NOMO-1 (cell line): ENCODE results near the gene SYNGR3.
"Not testable (repeated sequence)": the region's sequence is repeated elsewhere in the genome, so short reads cannot be mapped to it uniquely, and the experiment has no call there.

Source experiments
- DNase-seq, 2 experiments: peaks; one replicate each; lab custom pipeline; 2025; ENCODE audit not compliant: unreplicated experiment in 2 of 2; lab: John Stamatoyannopoulos, UW

SYNGR3 gene

GRCh38 chr16:1959269-1960039 lies 30.3 kb upstream of the SYNGR3 start, which contains the start of gene NDUFB10:
TSS of gene NDUFB10 (plus strand) at chr16:1959538. CDS start at chr16:1959625, 87 bp downstream.
- DNase-seq, result peak; percentile 81 to 92

GRCh38 chr16:1960665-1961630 lies 28.8 kb upstream of the SYNGR3 start:
- DNase-seq, result peak; percentile 29 to 45

- DNase-seq, result no peak
Measured at GRCh38 chr16:1961651-1962067, 28.1 kb upstream of the SYNGR3 start.

- not testable (repeated sequence) for DNase-seq
Measured at GRCh38 chr16:1962161-1963153, 27.3 kb upstream of the SYNGR3 start.

- DNase-seq, result no peak
Measured at GRCh38 chr16:1963806-1964505, 25.8 kb upstream of the SYNGR3 start.

GRCh38 chr16:1964506-1965395 lies 25.0 kb upstream of the SYNGR3 start, which contains the start of gene RPS2:
TSS of gene RPS2 (minus strand) at chr16:1964826. CDS start at chr16:1964625, 201 bp downstream.
- peak; percentile 98 to 99 for DNase-seq

GRCh38 chr16:1965396-1966001 lies 24.3 kb upstream of the SYNGR3 start:
- no peak for DNase-seq

GRCh38 chr16:1966460-1966859 lies 23.3 kb upstream of the SYNGR3 start, which contains the start of gene RNF151:
TSS of gene RNF151 (plus strand) at chr16:1966856. CDS start at chr16:1966882, 26 bp downstream.
- DNase-seq, result no peak

- no peak for DNase-seq
Measured at GRCh38 chr16:1968146-1968953, 21.4 kb upstream of the SYNGR3 start.

GRCh38 chr16:1971796-1972489 lies 17.8 kb upstream of the SYNGR3 start, which contains the start of gene TBL3:
TSS of gene TBL3 (plus strand) at chr16:1972053. CDS start at chr16:1972165, 112 bp downstream.
- DNase-seq, result peak; percentile 80 to 93

GRCh38 chr16:1972490-1972877 lies 17.3 kb upstream of the SYNGR3 start:
- no peak for DNase-seq

- no peak for DNase-seq
Measured at GRCh38 chr16:1973461-1974156, 16.2 kb upstream of the SYNGR3 start.

- DNase-seq, result no peak
Measured at GRCh38 chr16:1974157-1975070, 15.4 kb upstream of the SYNGR3 start.

GRCh38 chr16:1975432-1976215 lies 14.1 kb upstream of the SYNGR3 start:
- DNase-seq, result no peak
